K562 (cell line): ENCODE data around the gene FOXO3. TPM values are rescaled to one million over a fixed set of nuclear protein-coding genes. Genes with fewer than 3 reads are reported as not detected.

Source experiments
- ASH1L ChIP-seq: fragments of 450-650 bp; IDR thresholded peaks from 2 replicates; pipeline ENCODE4 v1.6.1; 2018; ENCODE audit warnings: borderline replicate concordance, mild to moderate bottlenecking, low read depth; ENCODE audit not compliant: partially characterized antibody
- BRF2 ChIP-seq: IDR thresholded peaks from 3 replicates; pipeline ENCODE4 v1.6.1; 2011; ENCODE audit warnings: borderline replicate concordance, mild to moderate bottlenecking; ENCODE audit not compliant: insufficient read length, insufficient read depth
- CREM ChIP-seq: IDR thresholded peaks from 2 replicates; pipeline ENCODE4 v1.6.1; 2014; ENCODE audit warnings: antibody characterized with exemption, low read depth
- E2F8 ChIP-seq: fragments of 450-650 bp; IDR thresholded peaks from 2 replicates; pipeline ENCODE4 v1.7.1; 2018; ENCODE audit warnings: mild to moderate bottlenecking, low read depth; ENCODE audit not compliant: partially characterized antibody
- ELF2 ChIP-seq: fragments of 250-450 bp; sonication (Bioruptor Pico); IDR thresholded peaks from 2 replicates; pipeline ENCODE4 v1.5.0; 2021; ENCODE audit warnings: mild to moderate bottlenecking
- GTF2E2 ChIP-seq: fragments of 200-800 bp; sonication (Bioruptor generic); IDR thresholded peaks from 2 replicates; pipeline ENCODE4 v1.6.1; 2016; ENCODE audit warnings: missing genetic modification characterization, missing compliant biosample characterization
- MYNN ChIP-seq, 2 experiments: sonication (generic); formaldehyde crosslinking in 1 of 2; IDR thresholded peaks; 2 replicates each; pipeline versions ENCODE4 v1.5.0 to v1.6.1; 2016 to 2020; ENCODE audit warnings: antibody characterized with exemption in 1 of 2, missing genetic modification reagents in 1 of 2
- PBX2 ChIP-seq, 2 experiments: IDR thresholded peaks in 1 of 2; conservative IDR thresholded peaks in 1 of 2; 2 replicates each; pipeline ENCODE4 v1.6.1; 2016; ENCODE audit warnings: low read depth in 2 of 2, mild to moderate bottlenecking in 1 of 2, missing compliant biosample characterization in 1 of 2, missing genetic modification characterization in 1 of 2, moderate library complexity in 1 of 2
- SRSF7 ChIP-seq: fragments of 200-400 bp; formaldehyde crosslinking; optimal IDR thresholded peaks from 2 replicates; pipeline ENCODE3; 2017; ENCODE audit warnings: mild to moderate bottlenecking, low read depth, low read length
- UBTF ChIP-seq, 2 experiments: IDR thresholded peaks; 2 replicates each; pipeline ENCODE4 v1.6.1; 2012; ENCODE audit warnings: improper control_type of control experiment in 2 of 2, low read depth in 2 of 2, low read length in 2 of 2, borderline replicate concordance in 1 of 2
- ZNF518B ChIP-seq: fragments of 250-450 bp; sonication (Bioruptor Pico); IDR thresholded peaks from 2 replicates; pipeline ENCODE4 v1.5.0; 2021; ENCODE audit warnings: mild to moderate bottlenecking, moderate library complexity
- ZNF644 ChIP-seq: fragments of 200-800 bp; sonication (Bioruptor generic); IDR thresholded peaks from 2 replicates; pipeline ENCODE4 v1.6.1; 2016; ENCODE audit warnings: low read depth, missing genetic modification characterization, missing compliant biosample characterization
- polyA plus RNA-seq, 8 experiments: library from polyadenylated mRNA; depleted of rRNA in 4 of 8; stranded (reverse) in 5 of 8; unstranded in 3 of 8; fragments of >200 nt; fragmentation: Nextera tagmentation in 2 of 8; fragmentation: Illumina TruSeq in 1 of 8; extraction: Ambion mirVana in 2 of 8; extraction: Trizol in 1 of 8; gene quantifications; 2 replicates each; pipeline versions ENCODE4 v1.2.1 to v1.2.3, GENCODE V29; 2011 to 2014; ENCODE audit warnings: inconsistent platforms in 1 of 8, missing spikeins in 1 of 8
- total RNA-seq, 7 experiments: library from RNA; depleted of rRNA in 6 of 7; stranded (reverse); fragments of >200 nt in 6 of 7; fragmentation: Illumina TruSeq in 2 of 7; extraction: Trizol in 2 of 7; gene quantifications; 2 replicates each; pipeline versions ENCODE4 v1.2.1 to v1.2.3, GENCODE V29; 2011 to 2021; ENCODE audit warnings: low replicate concordance in 1 of 7

The FOXO3 gene
- total and polyA plus RNA-seq, 9 of the 15 experiments (the other 6 are each of a cell fraction or from before 2014, with no cell fraction given), result 3.0 to 14.6 (median 6.0) TPM

- no peak for TF ChIP-seq PBX2 (CRISPR knock-in tag; IDR thresholded peaks at IDR 0.05; ENCODE audit: low read depth)
- no peak for TF ChIP-seq PBX2 (tag; conservative IDR thresholded peaks at IDR 0.05; ENCODE audit: low read depth)
- no peak for TF ChIP-seq GTF2E2 (tag)
- no peak for TF ChIP-seq SRSF7
- no peak for TF ChIP-seq ZNF644 (tag)
- no peak for TF ChIP-seq E2F8
- TF ChIP-seq MYNN (IDR thresholded peaks at IDR 0.05), result 0 out of 2 replicates have a peak, but pooled peaks have one; percentile 18
- no peak for TF ChIP-seq MYNN (CRISPR knock-in tag; IDR thresholded peaks at IDR 0.05)
- TF ChIP-seq ASH1L, result no peak
- no peak for TF ChIP-seq BRF2
- no peak for TF ChIP-seq UBTF (IDR thresholded peaks at IDR 0.05; ENCODE audit: borderline replicate concordance in 1 of 2, low read depth in 2 of 2, low read length in 2 of 2)
- peak; percentile 65 for TF ChIP-seq CREM
- TF ChIP-seq ELF2 (CRISPR knock-in tag), result no peak
- no peak for TF ChIP-seq ZNF518B (CRISPR knock-in tag)
Observed at GRCh38 chr6:108574457-108575141, 13.9 kb downstream of the FOXO3 start (continued).
